Skeletal muscle tissue (tissue), 4 donors: ENCODE data around the gene PIK3AP1. TPM values are rescaled to one million over a fixed set of nuclear protein-coding genes. Genes with fewer than 3 reads are reported as not detected.

Experiments used
- H3K27ac ChIP-seq: one replicate; pipeline ENCODE4 v1.7.0; 2013; ENCODE audit warnings: mild to moderate bottlenecking, low read depth, low read length, inconsistent platforms
- H3K27me3 ChIP-seq, 3 donors: one replicate each; pipeline ENCODE4 v1.7.0; 2013; ENCODE audit warnings: low read length in 3 of 3; ENCODE audit not compliant: control insufficient read depth in 3 of 3, insufficient read depth in 3 of 3
- H3K36me3 ChIP-seq, 3 donors: one replicate each; pipeline ENCODE4 v1.7.0; 2013; ENCODE audit warnings: low read length in 3 of 3; ENCODE audit not compliant: control insufficient read depth in 3 of 3, insufficient read depth in 3 of 3
- H3K4me1 ChIP-seq, 3 donors: one replicate each; pipeline ENCODE4 v1.7.0; 2013; ENCODE audit warnings: low read length in 3 of 3, mild to moderate bottlenecking in 3 of 3; ENCODE audit not compliant: control insufficient read depth in 3 of 3, insufficient read depth in 3 of 3
- H3K4me3 ChIP-seq, 3 donors: one replicate each; pipeline ENCODE4 v1.7.0; 2013; ENCODE audit warnings: low read length in 3 of 3
- H3K9ac ChIP-seq, 3 donors: one replicate each; pipeline ENCODE4 v1.7.0; 2013; ENCODE audit warnings: low read length in 3 of 3, mild to moderate bottlenecking in 3 of 3, moderate library complexity in 2 of 3, low read depth in 1 of 3
- H3K9me3 ChIP-seq, 3 donors: one replicate each; pipeline ENCODE4 v1.7.0; 2013; ENCODE audit warnings: low read length in 3 of 3; ENCODE audit not compliant: control insufficient read depth in 3 of 3
- total RNA-seq: library from RNA; depleted of rRNA; stranded (reverse); fragments of >200 nt; gene quantifications from one replicate; pipeline ENCODE4 v1.2.3, GENCODE V29; 2014
- donor health status: Osteomylitis.

Gene PIK3AP1
- total RNA-seq, 1 donor from 2014 or later, result 6.3 TPM

- Histone ChIP-seq H3K27ac (no peak overlapping the region), H3K4me3 (no peak overlapping the region), H3K4me1 (peaks cover 4 to 10% (median 7%) of the 10 kb centered on the region in 3 donors), H3K9me3 (no peaks in the 10 kb centered on the region), H3K27me3 (no peaks in the 10 kb centered on the region), H3K9ac (no peak overlapping the region), H3K36me3 (no peaks in the 10 kb centered on the region)
These were observed 58.7 kb downstream of the PIK3AP1 start for GRCh38 chr10:96661632-96662031.

- H3K4me3 ChIP-seq, result no peak overlapping the region
- no peaks in the 10 kb centered on the region for H3K27me3 ChIP-seq
- H3K27ac ChIP-seq, result no peak overlapping the region
- peaks cover 4 to 10% (median 7%) of the 10 kb centered on the region in 3 donors for H3K4me1 ChIP-seq
- no peaks in the 10 kb centered on the region for H3K36me3 ChIP-seq
- H3K9ac ChIP-seq, result no peak overlapping the region
- no peaks in the 10 kb centered on the region for H3K9me3 ChIP-seq
These were observed 60.0 kb downstream of the PIK3AP1 start for GRCh38 chr10:96660297-96660696.

GRCh38 chr10:96658844-96659243, 61.5 kb downstream of the PIK3AP1 start:
- Histone ChIP-seq H3K27ac (no peak overlapping the region), H3K27me3 (no peaks in the 10 kb centered on the region)

GRCh38 chr10:96657385-96657784, 62.9 kb downstream of the PIK3AP1 start:
- Histone ChIP-seq H3K9ac (no peak overlapping the region), H3K36me3 (no peaks in the 10 kb centered on the region), H3K27ac (no peak overlapping the region), H3K27me3 (no peaks in the 10 kb centered on the region), H3K9me3 (no peaks in the 10 kb centered on the region), H3K4me1 (peaks cover 4 to 10% (median 7%) of the 10 kb centered on the region in 3 donors), H3K4me3 (no peak overlapping the region)

More at GRCh38 chr10:96658844-96659243, 61.5 kb downstream of the PIK3AP1 start:
- Histone ChIP-seq H3K9ac (no peak overlapping the region), H3K9me3 (no peaks in the 10 kb centered on the region), H3K36me3 (no peaks in the 10 kb centered on the region), H3K4me3 (no peak overlapping the region), H3K4me1 (peaks cover 4 to 10% (median 7%) of the 10 kb centered on the region in 3 donors)

GRCh38 chr10:96656839-96657238, 63.5 kb downstream of the PIK3AP1 start:
- no peak overlapping the region for H3K4me3 ChIP-seq
- H3K27me3 ChIP-seq, result no peaks in the 10 kb centered on the region
- peaks cover 4 to 10% (median 7%) of the 10 kb centered on the region in 3 donors for H3K4me1 ChIP-seq
- H3K9me3 ChIP-seq, result no peaks in the 10 kb centered on the region
- no peak overlapping the region for H3K27ac ChIP-seq
- H3K9ac ChIP-seq, result no peak overlapping the region
- no peaks in the 10 kb centered on the region for H3K36me3 ChIP-seq

- Histone ChIP-seq H3K9me3 (no peaks in the 10 kb centered on the region), H3K36me3 (no peaks in the 10 kb centered on the region), H3K4me3 (no peak overlapping the region), H3K4me1 (peaks cover 4 to 10% (median 7%) of the 10 kb centered on the region in 3 donors), H3K27me3 (no peaks in the 10 kb centered on the region), H3K27ac (no peak overlapping the region), H3K9ac (no peak overlapping the region)
These were observed 64.1 kb downstream of the PIK3AP1 start for GRCh38 chr10:96656198-96656577.

GRCh38 chr10:96655461-96656197, 64.7 kb downstream of the PIK3AP1 start:
- no peak overlapping the region for H3K4me3 ChIP-seq
- H3K27me3 ChIP-seq, result no peaks in the 10 kb centered on the region
- H3K9me3 ChIP-seq, result no peaks in the 10 kb centered on the region
- peaks cover 4 to 10% (median 7%) of the 10 kb centered on the region in 3 donors for H3K4me1 ChIP-seq
- H3K9ac ChIP-seq, result no peak overlapping the region
- H3K27ac ChIP-seq, result no peak overlapping the region
- H3K36me3 ChIP-seq, result no peaks in the 10 kb centered on the region

GRCh38 chr10:96651998-96652431, 68.3 kb downstream of the PIK3AP1 start:
- H3K27me3 ChIP-seq, result peaks cover 0 to 2% (median 0%) of the 10 kb centered on the region in 3 donors
- no peaks in the 10 kb centered on the region for H3K9me3 ChIP-seq
- peaks cover 0 to 2% (median 0%) of the 10 kb centered on the region in 3 donors for H3K36me3 ChIP-seq
- H3K4me3 ChIP-seq, result no peak overlapping the region
- no peaks in the 10 kb centered on the region for H3K4me1 ChIP-seq
- no peak overlapping the region for H3K9ac ChIP-seq
- H3K27ac ChIP-seq, result no peak overlapping the region

- no peak overlapping the region for H3K27ac ChIP-seq
- H3K27me3 ChIP-seq, result peaks cover 0 to 2% (median 0%) of the 10 kb centered on the region in 3 donors
- no peak overlapping the region for H3K9ac ChIP-seq
- no peak overlapping the region for H3K4me3 ChIP-seq
- no peaks in the 10 kb centered on the region for H3K4me1 ChIP-seq
- H3K36me3 ChIP-seq, result peaks cover 0 to 2% (median 0%) of the 10 kb centered on the region in 3 donors
- H3K9me3 ChIP-seq, result no peaks in the 10 kb centered on the region
These were observed 69.4 kb downstream of the PIK3AP1 start for GRCh38 chr10:96650958-96651357.

- Histone ChIP-seq H3K4me3 (no peak overlapping the region), H3K36me3 (peaks cover 0 to 2% (median 0%) of the 10 kb centered on the region in 3 donors), H3K27ac (no peak overlapping the region), H3K27me3 (peaks cover 0 to 2% (median 0%) of the 10 kb centered on the region in 3 donors), H3K4me1 (no peaks in the 10 kb centered on the region), H3K9ac (no peak overlapping the region), H3K9me3 (no peaks in the 10 kb centered on the region)
These were observed 72.0 kb downstream of the PIK3AP1 start for GRCh38 chr10:96648297-96648696.
